ENCODE data around the gene ADGRG6. TPM values are rescaled to one million over a fixed set of nuclear protein-coding genes. Genes with fewer than 3 reads are reported as not detected.

ADGRG6 gene
- polyA plus RNA-seq, 1 of the 3 experiments (the other 2 are of a cell fraction): 61.5 TPM

DNA sequence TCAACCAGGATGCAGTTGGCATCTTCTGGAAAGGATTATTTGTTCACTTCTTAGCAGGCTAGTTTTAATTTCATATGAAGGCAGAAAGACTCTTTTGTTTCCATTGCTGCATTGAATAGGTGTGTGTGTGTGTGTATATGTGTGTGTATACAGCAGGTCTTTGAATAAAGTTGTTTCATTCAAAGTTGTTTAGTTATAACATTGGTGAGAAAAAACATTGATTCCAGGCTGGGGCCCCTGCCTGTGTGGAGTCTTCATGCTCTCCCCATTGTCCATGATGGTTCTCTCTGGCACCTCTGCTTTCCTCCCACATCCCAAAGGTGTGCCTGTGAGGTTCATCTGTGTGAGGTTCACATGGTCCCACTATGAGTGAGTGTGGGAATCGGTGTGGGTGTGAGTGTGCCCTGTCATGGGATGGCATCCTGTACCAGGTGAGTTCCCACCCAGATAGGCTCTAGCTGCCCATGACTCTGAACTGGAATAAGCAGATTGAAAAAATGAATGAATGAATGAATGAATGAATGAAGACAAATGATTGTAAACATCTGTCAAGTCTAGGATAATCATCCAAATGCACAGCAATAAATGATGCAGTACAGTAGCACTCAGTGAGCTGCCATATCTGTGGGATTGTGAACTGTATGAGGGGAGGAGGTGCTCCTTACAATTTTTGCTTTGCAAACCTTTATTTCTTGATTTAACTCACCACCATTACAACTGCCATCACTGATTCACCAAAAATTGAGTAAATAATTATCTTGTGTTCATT is 156.0 kb downstream of the ADGRG6 start (continued):
- TF ChIP-seq, protein P1, sequence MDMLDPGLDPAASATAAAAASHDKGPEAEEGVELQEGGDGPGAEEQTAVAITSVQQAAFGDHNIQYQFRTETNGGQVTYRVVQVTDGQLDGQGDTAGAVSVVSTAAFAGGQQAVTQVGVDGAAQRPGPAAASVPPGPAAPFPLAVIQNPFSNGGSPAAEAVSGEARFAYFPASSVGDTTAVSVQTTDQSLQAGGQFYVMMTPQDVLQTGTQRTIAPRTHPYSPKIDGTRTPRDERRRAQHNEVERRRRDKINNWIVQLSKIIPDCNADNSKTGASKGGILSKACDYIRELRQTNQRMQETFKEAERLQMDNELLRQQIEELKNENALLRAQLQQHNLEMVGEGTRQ (IDR thresholded peaks at IDR 0.05; ENCODE audit: borderline replicate concordance, low read depth, low read length): no peak
- TF ChIP-seq PBX3 (IDR thresholded peaks at IDR 0.05) (no peak), TCF12 (IDR thresholded peaks at IDR 0.05) (no peak), FOXJ3 (CRISPR knock-in tag; IDR thresholded peaks at IDR 0.05) (no peak), RCOR1 (IDR thresholded peaks at IDR 0.05; ENCODE audit: low read length) (no peak), JUND (IDR thresholded peaks at IDR 0.05) (no peak), FOSL2 (IDR thresholded peaks at IDR 0.05; ENCODE audit: borderline replicate concordance, low read depth) (no peak), SIN3A (IDR thresholded peaks at IDR 0.05; ENCODE audit: borderline replicate concordance, low read depth, low read length) (no peak), MEF2A (IDR thresholded peaks at IDR 0.05; ENCODE audit: borderline replicate concordance, low read depth) (no peak), POLR2AphosphoS5 (IDR thresholded peaks at IDR 0.05; ENCODE audit: low read depth, low read length) (no peak)

- H2AFZ ChIP-seq (ENCODE audit: low read depth): no peak overlapping the region
- no peaks in the 10 kb centered on the region for H3K9me2 ChIP-seq
- no peaks in the 10 kb centered on the region for H3K36me3 ChIP-seq (replicated peaks in 1 of 2; ENCODE audit: control insufficient read depth in 1 of 2, insufficient read depth in 2 of 2, low read length in 1 of 2)
- 6% methylated on average over 2 of the region's 2 CpGs for WGBS (ENCODE audit: low lambda C conversion rate)
- CTCF ChIA-PET: interaction anchor here (1.3 kb wide), 1 partner anchor 16 kb away, joined by 5 read pairs; no protein-coding TSS in a partner anchor
- no peak for TF ChIP-seq ELF1 (IDR thresholded peaks at IDR 0.05)
- no peak for TF ChIP-seq PBX3 (IDR thresholded peaks at IDR 0.05)
- TF ChIP-seq GABPA (IDR thresholded peaks at IDR 0.05; ENCODE audit: low read depth): no peak
- no peak for TF ChIP-seq SIN3A (IDR thresholded peaks at IDR 0.05; ENCODE audit: borderline replicate concordance, low read depth, low read length)
- no peak for TF ChIP-seq TEAD4 (IDR thresholded peaks at IDR 0.05; ENCODE audit: borderline replicate concordance, insufficient read depth)
- TF ChIP-seq EP300 (IDR thresholded peaks at IDR 0.05; ENCODE audit: borderline replicate concordance in 1 of 2, low read depth in 1 of 2, low read length in 1 of 2): no peak
- TF ChIP-seq NRF1 (IDR thresholded peaks at IDR 0.05; ENCODE audit: low read depth, low read length): no peak
- TF ChIP-seq IRF3 (IDR thresholded peaks at IDR 0.05; ENCODE audit: low read depth, low read length): no peak
- TF ChIP-seq MAX (IDR thresholded peaks at IDR 0.05; ENCODE audit: low read depth): no peak
- TF ChIP-seq CHD2 (IDR thresholded peaks at IDR 0.05; ENCODE audit: low read length, partially characterized antibody): no peak
- POLR2A ChIA-PET: no interaction called here
- H3K27me3 ChIP-seq (ENCODE audit: insufficient read depth): no peaks in the 10 kb centered on the region
- H4K20me1 ChIP-seq (ENCODE audit: insufficient read depth): no peaks in the 10 kb centered on the region
- peaks cover 20% of the 10 kb centered on the region for H3F3A ChIP-seq (replicated peaks; ENCODE audit: insufficient read depth)
- H3K9ac ChIP-seq: no peak overlapping the region
- H3K4me3 ChIP-seq (ENCODE audit: low read depth in 2 of 2, low read length in 1 of 2): no peak overlapping the region
- no peak for DNase-seq
- no peaks in the 10 kb centered on the region for H3K9me3 ChIP-seq
- H3K4me2 ChIP-seq: no peak overlapping the region
- H3K4me1 ChIP-seq (ENCODE audit: control insufficient read depth in 1 of 2, insufficient read depth in 2 of 2, low read depth in 1 of 2, low read length in 1 of 2): no peaks in the 10 kb centered on the region
- H3K79me2 ChIP-seq (ENCODE audit: insufficient read depth): no peaks in the 10 kb centered on the region
- no peak overlapping the region for H3K27ac ChIP-seq (ENCODE audit: low read depth in 2 of 2, low read length in 1 of 2)
Measured at GRCh38 chr6:142458836-142459235, 157.0 kb downstream of the ADGRG6 start.
